ENCODE measurements around the gene RGS7.
"Not testable (repeated sequence)": the region's sequence is repeated elsewhere in the genome, so short reads cannot be mapped to it uniquely, and the experiment has no call there.

Gene RGS7

GRCh38 chr1:240985081-240985480, 371.9 kb downstream of the RGS7 start:
- no peak for DNase-seq (ENCODE audit: low read depth in 2 of 2)

GRCh38 chr1:240980342-240980741, 376.7 kb downstream of the RGS7 start:
- DNase-seq (ENCODE audit: low read depth in 2 of 2) = no peak

- DNase-seq (ENCODE audit: low read depth in 2 of 2) = no peak
These were observed 380.3 kb downstream of the RGS7 start for GRCh38 chr1:240976685-240977084.

GRCh38 chr1:240973875-240974274, 383.1 kb downstream of the RGS7 start:
- DNase-seq (ENCODE audit: low read depth in 2 of 2) = no peak

- DNase-seq (ENCODE audit: low read depth in 2 of 2) = not testable (repeated sequence)
These were observed 384.9 kb downstream of the RGS7 start for GRCh38 chr1:240972059-240972458.

- no peak for DNase-seq (ENCODE audit: low read depth in 2 of 2)
These were observed 386.8 kb downstream of the RGS7 start for GRCh38 chr1:240970253-240970652.

GRCh38 chr1:240968864-240969263, 388.1 kb downstream of the RGS7 start:
- DNase-seq (ENCODE audit: low read depth in 2 of 2) = no peak

GRCh38 chr1:240967070-240967724, 389.8 kb downstream of the RGS7 start:
- no peak for DNase-seq (ENCODE audit: low read depth in 2 of 2)

GRCh38 chr1:240965581-240966091, 391.4 kb downstream of the RGS7 start:
- no peak for DNase-seq (ENCODE audit: low read depth in 2 of 2)

- no peak for DNase-seq (ENCODE audit: low read depth in 2 of 2)
These were observed 394.9 kb downstream of the RGS7 start for GRCh38 chr1:240962086-240962485.

- DNase-seq (ENCODE audit: low read depth in 2 of 2) = no peak
These were observed 400.6 kb downstream of the RGS7 start for GRCh38 chr1:240956424-240956823.

GRCh38 chr1:240956020-240956419, 401.0 kb downstream of the RGS7 start:
- no peak for DNase-seq (ENCODE audit: low read depth in 2 of 2)

GRCh38 chr1:240947438-240948224, 409.4 kb downstream of the RGS7 start:
- DNase-seq (ENCODE audit: low read depth in 2 of 2) = no peak

- DNase-seq (ENCODE audit: low read depth in 2 of 2) = no peak
These were observed 410.1 kb downstream of the RGS7 start for GRCh38 chr1:240946926-240947325.

- no peak for DNase-seq (ENCODE audit: low read depth in 2 of 2)
These were observed 414.1 kb downstream of the RGS7 start for GRCh38 chr1:240942901-240943300.

- DNase-seq (ENCODE audit: low read depth in 2 of 2) = no peak
These were observed 415.2 kb downstream of the RGS7 start for GRCh38 chr1:240941701-240942370.

- no peak for DNase-seq (ENCODE audit: low read depth in 2 of 2)
These were observed 419.9 kb downstream of the RGS7 start for GRCh38 chr1:240936911-240937668.

GRCh38 chr1:240935920-240936319, 421.1 kb downstream of the RGS7 start:
- DNase-seq (ENCODE audit: low read depth in 2 of 2) = no peak

- DNase-seq (ENCODE audit: low read depth in 2 of 2) = no peak
These were observed 426.0 kb downstream of the RGS7 start for GRCh38 chr1:240931031-240931430.

- DNase-seq (ENCODE audit: low read depth in 2 of 2) = no peak
These were observed 428.7 kb downstream of the RGS7 start for GRCh38 chr1:240928265-240928664.

GRCh38 chr1:240927821-240928220, 429.2 kb downstream of the RGS7 start:
- DNase-seq (ENCODE audit: low read depth in 2 of 2) = no peak

- DNase-seq (ENCODE audit: low read depth in 2 of 2) = no peak
These were observed 431.7 kb downstream of the RGS7 start for GRCh38 chr1:240925273-240925672.

All from stimulated activated CD4-positive, alpha-beta T cell treated with anti-CD3 and anti-CD28 coated beads, Interleukin-1b, Interleukin-23, amount 100 ng/mL, for 1 hour (primary cell).